H1 (cell line): ENCODE data around the gene LGALS9C. TPM values are rescaled to one million over a fixed set of nuclear protein-coding genes. Genes with fewer than 3 reads are reported as not detected.
"Not testable (repeated sequence)": the region's sequence is repeated elsewhere in the genome, so short reads cannot be mapped to it uniquely, and the experiment has no call there.

ENCODE experiments used
- CTCF ChIA-PET: fragments of 300-600 bp; sonication (Branson Sonifier 250); formaldehyde crosslinking; loops from one replicate; lab custom pipeline; 2021; ENCODE audit not compliant: partially characterized antibody; lab: Charles Lee
- POLR2A ChIA-PET: fragments of 300-600 bp; sonication (Branson Sonifier 250); formaldehyde crosslinking; loops from one replicate; lab custom pipeline; 2021; ENCODE audit warnings: inconsistent platforms; ENCODE audit not compliant: partially characterized antibody; lab: Charles Lee
- DNase-seq, 2 experiments: peaks; one replicate each; pipeline versions ENCODE4 v3.0.0 to v3.0.0-alpha.2; 2010 to 2022; ENCODE audit warnings: low spot score in 2 of 2, low read depth in 1 of 2, mixed read lengths in 1 of 2
- FAIRE-seq: peaks from 2 replicates; lab custom pipeline; 2011; peaks lifted over from hg19 to GRCh38; lab: Jason Lieb, UNC
- H2AFZ ChIP-seq: 2 replicates; pipeline ENCODE4 v1.8.1; 2012; ENCODE audit warnings: low read length, inconsistent platforms
- H2AK5ac ChIP-seq: 2 replicates; pipeline ENCODE4 v1.6.1; 2013; ENCODE audit warnings: low read depth, low read length
- H2BK120ac ChIP-seq: replicated peaks from 2 replicates; pipeline ENCODE3; 2013; ENCODE audit warnings: low read depth, low read length, inconsistent platforms
- H2BK12ac ChIP-seq: 2 replicates; pipeline ENCODE4 v1.6.1; 2013; ENCODE audit warnings: low read depth, low read length
- H2BK15ac ChIP-seq: 2 replicates; pipeline ENCODE4 v1.6.1; 2013; ENCODE audit warnings: low read length
- H2BK20ac ChIP-seq: 2 replicates; pipeline ENCODE4 v1.6.1; 2013; ENCODE audit warnings: low read length
- H2BK5ac ChIP-seq: 2 replicates; pipeline ENCODE4 v1.6.1; 2013; ENCODE audit warnings: low read depth, low read length
- H3K14ac ChIP-seq: 2 replicates; pipeline ENCODE4 v1.6.1; 2013; ENCODE audit warnings: inconsistent platforms; ENCODE audit not compliant: insufficient read length
- H3K18ac ChIP-seq: 2 replicates; pipeline ENCODE4 v1.6.1; 2013; ENCODE audit warnings: low read length; ENCODE audit errors: extremely low read depth
- H3K23ac ChIP-seq: 2 replicates; pipeline ENCODE4 v1.6.1; 2013; ENCODE audit warnings: inconsistent platforms; ENCODE audit not compliant: insufficient read length
- H3K23me2 ChIP-seq: 2 replicates; pipeline ENCODE4 v1.6.1; 2013; ENCODE audit warnings: low read depth, low read length
- H3K27ac ChIP-seq: 2 replicates; pipeline ENCODE4 v1.6.1; 2011; ENCODE audit warnings: low read depth, low read length, inconsistent platforms
- H3K27me3 ChIP-seq, 4 experiments: replicated peaks in 1 of 4; 1 replicate in 1 of 4; 2 replicates in 3 of 4; pipeline versions ENCODE4 v1.6.1 to v1.8.1; 2011 to 2013; ENCODE audit warnings: low read length in 3 of 4, mild to moderate bottlenecking in 3 of 4, inconsistent platforms in 2 of 4, mixed read lengths in 2 of 4, moderate library complexity in 1 of 4; ENCODE audit not compliant: control insufficient read depth in 3 of 4, insufficient read depth in 3 of 4; ENCODE audit errors: extremely low read depth in 1 of 4
- H3K36me3 ChIP-seq, 4 experiments: 2 replicates each; pipeline versions ENCODE4 v1.6.1 to v1.8.1; 2011 to 2013; ENCODE audit warnings: mild to moderate bottlenecking in 4 of 4, low read length in 3 of 4, moderate library complexity in 2 of 4, control low read depth in 1 of 4, inconsistent platforms in 1 of 4; ENCODE audit not compliant: insufficient read depth in 4 of 4, control insufficient read depth in 2 of 4
- H3K4ac ChIP-seq: replicated peaks from 2 replicates; pipeline ENCODE3; 2013; ENCODE audit warnings: low read length, low read depth, mixed read lengths, inconsistent platforms; ENCODE audit not compliant: insufficient read length
- H3K4me1 ChIP-seq, 4 experiments: replicated peaks in 1 of 4; 1 replicate in 1 of 4; 2 replicates in 3 of 4; pipeline versions ENCODE4 v1.6.1 to v1.8.1; 2011 to 2013; ENCODE audit warnings: low read length in 3 of 4, inconsistent platforms in 2 of 4, mixed read lengths in 1 of 4; ENCODE audit not compliant: insufficient read depth in 4 of 4, control insufficient read depth in 3 of 4
- H3K4me2 ChIP-seq, 2 experiments: 2 replicates each; pipeline versions ENCODE4 v1.6.1 to v1.8.1; 2011 to 2013; ENCODE audit warnings: low read depth in 2 of 2, low read length in 2 of 2, control low read depth in 1 of 2, inconsistent platforms in 1 of 2, mild to moderate bottlenecking in 1 of 2; ENCODE audit not compliant: insufficient read depth in 1 of 2
- H3K4me3 ChIP-seq, 4 experiments: fragments of 200-600, 300-600 bp in 1 of 4; sonication (generic), shearing (Covaris generic), sonication (Bioruptor Twin) in 1 of 4; 2 replicates each; pipeline versions ENCODE4 v1.5.1 to v1.8.1; 2011 to 2016; ENCODE audit warnings: low read length in 4 of 4, low read depth in 3 of 4, control low read depth in 2 of 4, inconsistent platforms in 2 of 4, mild to moderate bottlenecking in 2 of 4, mixed read lengths in 1 of 4, moderate library complexity in 1 of 4; ENCODE audit not compliant: insufficient read depth in 2 of 4; ENCODE audit errors: extremely low read depth in 1 of 4
- H3K56ac ChIP-seq: replicated peaks from 2 replicates; pipeline ENCODE3; 2013; ENCODE audit warnings: low read depth, mild to moderate bottlenecking, mixed read lengths, low read length, inconsistent platforms; ENCODE audit not compliant: insufficient read length
- H3K79me1 ChIP-seq: 2 replicates; pipeline ENCODE4 v1.6.1; 2013; ENCODE audit warnings: low read depth, low read length, control low read depth
- H3K79me2 ChIP-seq, 2 experiments: 2 replicates each; pipeline versions ENCODE4 v1.6.1 to v1.8.1; 2012 to 2013; ENCODE audit warnings: low read length in 2 of 2, mild to moderate bottlenecking in 2 of 2, inconsistent platforms in 1 of 2; ENCODE audit not compliant: insufficient read depth in 2 of 2, control insufficient read depth in 1 of 2
- H3K9ac ChIP-seq, 4 experiments: replicated peaks in 1 of 4; 1 replicate in 1 of 4; 2 replicates in 3 of 4; pipeline versions ENCODE4 v1.6.1 to v1.8.1; 2011 to 2013; ENCODE audit warnings: low read depth in 3 of 4, low read length in 3 of 4, control low read depth in 2 of 4, mild to moderate bottlenecking in 2 of 4, moderate library complexity in 2 of 4, inconsistent platforms in 1 of 4; ENCODE audit errors: extremely low read depth in 1 of 4
- H3K9me3 ChIP-seq, 2 experiments: 2 replicates each; pipeline versions ENCODE4 v1.6.1 to v1.8.1; 2012 to 2013; ENCODE audit warnings: mild to moderate bottlenecking in 2 of 2, moderate library complexity in 2 of 2, control low read depth in 1 of 2, inconsistent platforms in 1 of 2, low read depth in 1 of 2, low read length in 1 of 2, mixed read lengths in 1 of 2; ENCODE audit not compliant: insufficient read depth in 2 of 2
- H4K20me1 ChIP-seq, 2 experiments: replicated peaks in 1 of 2; 2 replicates each; pipeline versions ENCODE3 to v1.8.1; 2011 to 2013; ENCODE audit warnings: inconsistent platforms in 2 of 2, low read length in 2 of 2, mild to moderate bottlenecking in 1 of 2; ENCODE audit not compliant: insufficient read depth in 2 of 2, control insufficient read depth in 1 of 2
- H4K5ac ChIP-seq: 2 replicates; pipeline ENCODE4 v1.6.1; 2013; ENCODE audit warnings: low read length, low read depth, mixed read lengths, inconsistent platforms; ENCODE audit not compliant: insufficient read length
- H4K8ac ChIP-seq: 2 replicates; pipeline ENCODE4 v1.8.0; 2013; ENCODE audit warnings: mild to moderate bottlenecking, moderate library complexity, low read length, inconsistent platforms; ENCODE audit not compliant: insufficient read depth; ENCODE audit errors: extremely low read depth
- H4K91ac ChIP-seq: replicated peaks from 2 replicates; pipeline ENCODE3; 2013; ENCODE audit warnings: low read length, mixed read lengths, inconsistent platforms; ENCODE audit not compliant: insufficient read length
- WGBS, 2 experiments: shearing (Covaris generic) in 1 of 2; methylation state at CpG; one replicate each; pipeline versions ENCODE4 v1.1.6 to v1.1.7; 2013 to 2015; ENCODE audit warnings: low lambda C conversion rate in 2 of 2, mixed read lengths in 2 of 2, inconsistent platforms in 1 of 2, low coverage in 1 of 2, missing lambda C conversion rate in 1 of 2; ENCODE audit not compliant: insufficient replicate concordance in 2 of 2, insufficient coverage in 1 of 2, insufficient read length in 1 of 2; ENCODE audit errors: extremely low coverage in 1 of 2, missing lambda C conversion rate in 1 of 2; 5-methylcytosine and 5-hydroxymethylcytosine counted together
- polyA plus RNA-seq, 7 experiments: library from polyadenylated mRNA; depleted of rRNA in 3 of 7; stranded (reverse) in 5 of 7; unstranded in 2 of 7; fragments of >200 nt in 5 of 7; fragments of 200-250 nt in 2 of 7; gene quantifications; 1 replicate in 5 of 7; 2 replicates in 1 of 7; 4 replicates in 1 of 7; pipeline versions ENCODE4 v1.2.1 to v1.2.3, GENCODE V29; 2011 to 2013; ENCODE audit warnings: missing spikeins in 2 of 7, mixed read lengths in 2 of 7
- total RNA-seq: library from RNA; stranded (reverse); fragmentation: NEBNext Ultra II Directional; extraction: Animal tissue kit (Norgen Biotek cat#: 25700); gene quantifications from 2 replicates; pipeline ENCODE4 v1.2.1, GENCODE V29; 2021

Gene LGALS9C
- total and polyA plus RNA-seq, 2 of the 8 experiments (the other 6 are each of a cell fraction or from before 2014, with no cell fraction given) = 0.03 TPM; not detected in 1

DNA sequence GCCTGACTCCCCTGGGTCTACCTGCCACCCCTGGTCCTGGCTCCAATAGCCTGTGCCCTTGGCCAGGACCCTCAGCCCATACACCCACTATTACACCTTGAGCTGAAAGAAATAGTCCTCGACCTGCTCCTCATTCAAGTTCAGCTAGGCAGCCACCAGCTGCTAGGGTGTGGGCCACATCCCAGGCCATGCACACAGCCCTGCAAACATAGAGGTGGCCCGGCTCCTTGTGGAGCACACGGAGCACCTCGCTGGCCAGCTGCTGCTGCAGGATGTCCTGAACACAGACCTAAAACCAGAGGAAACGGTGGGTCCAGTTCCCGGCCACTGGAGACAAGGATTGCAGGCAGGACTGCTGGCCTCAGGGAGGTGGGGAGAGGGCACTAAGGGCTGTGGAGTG is 22.5 kb downstream of the LGALS9C start:
- H3K4me3 ChIP-seq, POLR2A ChIA-PET, H3K79me1 ChIP-seq, H2BK120ac ChIP-seq, H3K4me1 ChIP-seq, H2BK15ac ChIP-seq, DNase-seq, H2AK5ac ChIP-seq, H3K9ac ChIP-seq, H3K27ac ChIP-seq, H3K36me3 ChIP-seq, H3K18ac ChIP-seq, H3K4ac ChIP-seq, H2BK12ac ChIP-seq, H2AFZ ChIP-seq, H2BK5ac ChIP-seq, H3K56ac ChIP-seq, H4K5ac ChIP-seq, FAIRE-seq, H2BK20ac ChIP-seq, H3K23me2 ChIP-seq, CTCF ChIA-PET, H4K8ac ChIP-seq, H3K14ac ChIP-seq, H4K20me1 ChIP-seq, H3K9me3 ChIP-seq, H3K27me3 ChIP-seq, H3K4me2 ChIP-seq, H4K91ac ChIP-seq, H3K79me2 ChIP-seq, H3K23ac ChIP-seq: not testable (repeated sequence)
- 85% methylated on average over 2 of the region's 6 CpGs; no CpG with 5 or more reads in 1 of the 2 experiments for WGBS, 2 experiments

DNA sequence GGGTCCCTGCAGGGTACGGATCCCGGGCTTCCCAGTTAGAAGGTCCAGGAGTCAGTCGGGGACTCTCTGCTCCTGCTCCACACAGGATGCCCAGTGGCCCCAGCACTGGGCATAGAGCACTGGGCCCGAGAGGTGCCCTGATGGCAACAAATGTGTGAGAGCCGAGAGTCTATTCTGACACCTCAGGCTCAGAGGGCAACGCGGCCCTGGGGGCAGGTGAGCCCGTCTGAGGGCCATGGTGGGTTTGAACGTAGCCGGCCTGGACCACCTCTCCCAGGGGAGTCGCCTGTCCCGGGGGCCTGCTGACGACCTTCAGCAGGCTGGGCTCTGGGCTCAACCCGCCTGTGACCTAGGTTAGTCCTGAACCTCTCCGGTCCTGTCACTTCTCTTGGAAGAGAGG is 23.2 kb downstream of the LGALS9C start:
- H3K23ac ChIP-seq, H4K91ac ChIP-seq, H2BK120ac ChIP-seq, H4K5ac ChIP-seq, H3K18ac ChIP-seq, FAIRE-seq, H3K9me3 ChIP-seq, H2AK5ac ChIP-seq, POLR2A ChIA-PET, H3K23me2 ChIP-seq, H3K56ac ChIP-seq, H4K20me1 ChIP-seq, H3K9ac ChIP-seq, H2BK20ac ChIP-seq, H3K79me2 ChIP-seq, H2BK15ac ChIP-seq, H3K4me1 ChIP-seq, H2BK5ac ChIP-seq, H3K79me1 ChIP-seq, H3K14ac ChIP-seq, H2AFZ ChIP-seq, H2BK12ac ChIP-seq, H4K8ac ChIP-seq, CTCF ChIA-PET, H3K36me3 ChIP-seq, H3K4me2 ChIP-seq, H3K27ac ChIP-seq, H3K4me3 ChIP-seq, H3K4ac ChIP-seq, H3K27me3 ChIP-seq: not testable (repeated sequence)
- WGBS, 2 experiments = 93% methylated on average over 14 of the region's 15 CpGs; no CpG with 5 or more reads in 1 of the 2 experiments
- DNase-seq = peak in 1 of 2 experiments; percentile 45
